ENCODE results near the gene RNF222.

The RNF222 gene

DNA sequence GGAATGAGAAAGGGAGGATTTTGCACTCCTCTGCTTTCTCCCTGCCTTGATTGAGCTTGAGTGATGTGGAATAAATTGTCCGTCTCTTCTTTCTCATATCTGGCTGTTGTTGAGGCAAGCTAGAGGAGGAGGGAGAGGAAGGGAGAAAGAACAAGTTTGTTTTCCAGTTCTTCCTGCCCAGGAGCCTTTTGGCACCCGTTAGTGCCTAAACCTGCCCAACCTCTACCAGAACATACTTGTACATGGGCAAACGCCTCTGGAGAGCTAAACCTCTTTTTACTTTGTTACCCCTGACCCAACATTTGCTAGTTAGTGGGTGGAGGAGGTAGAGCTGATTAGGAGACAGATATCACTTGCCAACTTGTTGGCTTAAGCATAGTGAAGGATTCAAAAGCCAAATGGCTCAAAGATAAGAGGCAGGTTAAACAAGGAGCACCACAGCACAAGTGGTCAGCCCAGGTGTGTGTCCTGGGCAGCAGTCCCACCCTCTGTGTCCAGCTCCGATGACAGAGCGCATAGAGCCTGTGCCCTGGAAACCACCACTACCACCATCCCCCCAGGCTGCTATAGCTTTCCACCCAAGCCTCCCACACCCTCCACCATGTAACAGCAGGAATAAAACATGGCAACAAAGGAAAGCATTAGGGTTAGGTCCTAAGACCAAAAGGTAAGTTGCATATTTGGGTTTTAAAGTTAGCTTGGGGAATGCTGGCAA lies 51.5 kb downstream of the RNF222 start:
- no peak for DNase-seq (ENCODE audit: low spot score)

DNA sequence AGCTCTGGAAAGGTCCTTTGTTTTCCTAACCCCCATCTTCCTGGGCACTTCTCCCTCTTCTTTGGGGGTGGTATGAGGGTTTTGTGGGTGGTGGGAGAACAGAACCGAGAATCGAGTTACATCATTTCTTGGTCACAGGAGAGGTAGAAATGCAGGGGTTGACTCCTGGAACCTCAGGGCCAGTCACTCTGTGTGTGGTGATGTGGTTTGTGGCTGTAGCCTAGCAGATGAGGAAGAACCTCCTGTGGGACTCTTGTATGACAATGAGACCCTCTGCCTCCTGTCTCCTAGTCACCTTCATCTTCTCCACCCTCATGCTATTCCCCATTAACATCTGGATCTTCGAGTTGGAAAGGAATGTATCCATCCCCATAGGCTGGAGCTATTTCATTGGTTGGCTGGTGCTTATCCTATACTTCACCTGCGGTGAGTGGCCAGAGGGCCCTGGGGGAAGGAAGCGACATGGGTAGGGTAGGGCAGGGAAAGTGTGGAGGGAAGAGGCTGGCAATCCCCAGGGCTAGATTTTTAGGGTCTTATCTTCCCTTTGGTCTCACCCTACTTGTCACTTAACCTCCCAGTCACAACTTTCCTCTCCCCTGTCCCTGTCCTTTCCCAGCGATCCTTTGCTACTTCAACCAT lies 52.5 kb downstream of the RNF222 start:
- no peak for DNase-seq (ENCODE audit: low spot score)

GRCh38 chr17:8341456-8341855 lies 56.2 kb downstream of the RNF222 start:
- no peak for DNase-seq (ENCODE audit: low spot score)

All from globus pallidus (tissue), 1 donor.